Neural progenitor cell (in vitro differentiated cells): ENCODE measurements around the gene GATA5. TPM values are rescaled to one million over a fixed set of nuclear protein-coding genes. Genes with fewer than 3 reads are reported as not detected.

Experiments
- DNase-seq: peaks from one replicate; pipeline ENCODE4 v3.0.0-alpha.2; 2016; ENCODE audit warnings: low spot score
- H2AFZ ChIP-seq: fragments of 200-600 bp; sonication (generic); replicated peaks from 2 replicates; pipeline ENCODE4 v1.6.1; 2016; ENCODE audit warnings: antibody characterized with exemption
- H3F3A ChIP-seq: fragments of 200-600 bp; sonication (generic); 2 replicates; pipeline ENCODE4 v1.6.1; 2016; ENCODE audit warnings: antibody characterized with exemption, low read depth
- H3K27ac ChIP-seq: fragments of 200-600 bp; sonication (generic); 2 replicates; pipeline ENCODE4 v1.5.1; 2016; ENCODE audit warnings: mild to moderate bottlenecking
- H3K27me3 ChIP-seq: fragments of 200-600 bp; sonication (generic); 2 replicates; pipeline ENCODE4 v1.6.1; 2016; ENCODE audit warnings: mild to moderate bottlenecking, moderate library complexity
- H3K36me3 ChIP-seq: fragments of 200-600 bp; sonication (generic); 2 replicates; pipeline ENCODE4 v1.5.1; 2016
- H3K4me1 ChIP-seq: fragments of 200-600 bp; sonication (generic); 2 replicates; pipeline ENCODE4 v1.6.1; 2016; ENCODE audit warnings: mixed run types
- H3K4me2 ChIP-seq: fragments of 200-600 bp; sonication (generic); 2 replicates; pipeline ENCODE4 v1.6.1; 2016
- H3K4me3 ChIP-seq: fragments of 200-600 bp; sonication (generic); 2 replicates; pipeline ENCODE4 v1.5.1; 2016
- H3K79me2 ChIP-seq: fragments of 200-600 bp; sonication (generic); 2 replicates; pipeline ENCODE4 v1.6.1; 2016; ENCODE audit warnings: low read depth
- H3K9ac ChIP-seq: fragments of 200-600 bp; sonication (generic); 2 replicates; pipeline ENCODE4 v1.6.1; 2016
- H3K9me3 ChIP-seq: fragments of 200-600 bp; sonication (generic); 2 replicates; pipeline ENCODE4 v1.5.1; 2016; ENCODE audit warnings: low read depth
- H4K20me1 ChIP-seq: fragments of 200-600 bp; sonication (generic); 2 replicates; pipeline ENCODE4 v1.6.1; 2016; ENCODE audit warnings: low read depth
- H3K27ac Mint-ChIP-seq: 3 replicates; pipeline ENCODE4 v1.8.0; 2021; ENCODE audit warnings: mixed read lengths
- H3K27me3 Mint-ChIP-seq: 2 replicates; pipeline ENCODE4 v1.8.0; 2022; ENCODE audit warnings: low read depth, mild to moderate bottlenecking, inconsistent platforms, moderate library complexity, mixed read lengths; ENCODE audit not compliant: insufficient read depth
- H3K36me3 Mint-ChIP-seq: 3 replicates; pipeline ENCODE4 v1.8.0; 2021; ENCODE audit warnings: mixed read lengths
- H3K4me1 Mint-ChIP-seq: 3 replicates; pipeline ENCODE4 v1.8.0; 2021; ENCODE audit warnings: mixed read lengths
- H3K4me3 Mint-ChIP-seq: 3 replicates; pipeline ENCODE4 v1.8.0; 2021; ENCODE audit warnings: mild to moderate bottlenecking, moderate library complexity, mixed read lengths
- H3K9me3 Mint-ChIP-seq: 3 replicates; pipeline ENCODE4 v1.8.0; 2020; ENCODE audit warnings: mixed read lengths
- CTCF ChIP-seq: fragments of 200-600 bp; sonication (generic); IDR thresholded peaks from 2 replicates; pipeline ENCODE4 v1.5.1; 2017; ENCODE audit warnings: antibody characterized with exemption, mild to moderate bottlenecking
- EZH2 ChIP-seq: fragments of 200-600 bp; sonication (generic); IDR thresholded peaks from 2 replicates; pipeline ENCODE4 v1.6.1; 2017; ENCODE audit warnings: antibody characterized with exemption, mild to moderate bottlenecking, moderate library complexity
- EZH2phosphoT487 ChIP-seq: fragments of 200-600 bp; sonication (generic); IDR thresholded peaks from 2 replicates; pipeline ENCODE4 v1.6.1; 2017; ENCODE audit warnings: antibody characterized with exemption
- total RNA-seq: library from RNA; depleted of rRNA; stranded (reverse); fragments of >200 nt; gene quantifications from 2 replicates; pipeline ENCODE4 v1.2.3, GENCODE V29; 2015; ENCODE audit warnings: low replicate concordance

The GATA5 gene
- total RNA-seq, 1 donor from 2014 or later = not detected

- H3F3A ChIP-seq = peaks cover 8% of the 10 kb centered on the region
- no peak overlapping the region for H3K27ac ChIP-seq
- no peak overlapping the region for H3K4me3 ChIP-seq
- peaks cover 7% of the 10 kb centered on the region for H3K9me3 Mint-ChIP-seq
- no peaks in the 10 kb centered on the region for H3K79me2 ChIP-seq
- H3K36me3 ChIP-seq = no peaks in the 10 kb centered on the region
- TF ChIP-seq CTCF (peak; percentile 76), EZH2phosphoT487 (no peak)
- H3K9ac ChIP-seq = no peak overlapping the region
- peaks cover 5% of the 10 kb centered on the region for H3K4me1 ChIP-seq
- H3K27me3 ChIP-seq = peaks cover 21% of the 10 kb centered on the region
- DNase-seq = peak; percentile 80
- H3K4me3 Mint-ChIP-seq = no peak overlapping the region
- no peaks in the 10 kb centered on the region for H3K9me3 ChIP-seq
- peaks cover 21% of the 10 kb centered on the region for H3K27me3 Mint-ChIP-seq
- H3K36me3 Mint-ChIP-seq = no peaks in the 10 kb centered on the region
- H3K4me2 ChIP-seq = peak overlapping the region; percentile 45
- H4K20me1 ChIP-seq = no peaks in the 10 kb centered on the region
- no peak overlapping the region for H2AFZ ChIP-seq
- peaks cover 17% of the 10 kb centered on the region for H3K4me1 Mint-ChIP-seq
- no peak overlapping the region for H3K27ac Mint-ChIP-seq
These were observed 20.9 kb upstream of the GATA5 start for GRCh38 chr20:62496568-62497218.

GRCh38 chr20:62495749-62496567 lies 20.2 kb upstream of the GATA5 start:
- Mint-ChIP-seq H3K4me3 (no peak overlapping the region), H3K27ac (no peak overlapping the region), H3K9me3 (peaks cover 7% of the 10 kb centered on the region), H3K36me3 (no peaks in the 10 kb centered on the region), H3K27me3 (peaks cover 14% of the 10 kb centered on the region), H3K4me1 (peaks cover 15% of the 10 kb centered on the region)
- peaks cover 21% of the 10 kb centered on the region for H3K27me3 ChIP-seq
- no peaks in the 10 kb centered on the region for H4K20me1 ChIP-seq
- no peak for DNase-seq
- no peak overlapping the region for H3K4me3 ChIP-seq
- H2AFZ ChIP-seq = no peak overlapping the region
- H3F3A ChIP-seq = peaks cover 8% of the 10 kb centered on the region
- no peaks in the 10 kb centered on the region for H3K79me2 ChIP-seq
- H3K9me3 ChIP-seq = no peaks in the 10 kb centered on the region
- no peak overlapping the region for H3K27ac ChIP-seq
- H3K9ac ChIP-seq = no peak overlapping the region
- peak overlapping the region; percentile 45 for H3K4me2 ChIP-seq
- peaks cover 5% of the 10 kb centered on the region for H3K4me1 ChIP-seq
- H3K36me3 ChIP-seq = no peaks in the 10 kb centered on the region
- no peak for TF ChIP-seq EZH2phosphoT487
- TF ChIP-seq CTCF = no peak
- TF ChIP-seq EZH2 = no peak

DNA sequence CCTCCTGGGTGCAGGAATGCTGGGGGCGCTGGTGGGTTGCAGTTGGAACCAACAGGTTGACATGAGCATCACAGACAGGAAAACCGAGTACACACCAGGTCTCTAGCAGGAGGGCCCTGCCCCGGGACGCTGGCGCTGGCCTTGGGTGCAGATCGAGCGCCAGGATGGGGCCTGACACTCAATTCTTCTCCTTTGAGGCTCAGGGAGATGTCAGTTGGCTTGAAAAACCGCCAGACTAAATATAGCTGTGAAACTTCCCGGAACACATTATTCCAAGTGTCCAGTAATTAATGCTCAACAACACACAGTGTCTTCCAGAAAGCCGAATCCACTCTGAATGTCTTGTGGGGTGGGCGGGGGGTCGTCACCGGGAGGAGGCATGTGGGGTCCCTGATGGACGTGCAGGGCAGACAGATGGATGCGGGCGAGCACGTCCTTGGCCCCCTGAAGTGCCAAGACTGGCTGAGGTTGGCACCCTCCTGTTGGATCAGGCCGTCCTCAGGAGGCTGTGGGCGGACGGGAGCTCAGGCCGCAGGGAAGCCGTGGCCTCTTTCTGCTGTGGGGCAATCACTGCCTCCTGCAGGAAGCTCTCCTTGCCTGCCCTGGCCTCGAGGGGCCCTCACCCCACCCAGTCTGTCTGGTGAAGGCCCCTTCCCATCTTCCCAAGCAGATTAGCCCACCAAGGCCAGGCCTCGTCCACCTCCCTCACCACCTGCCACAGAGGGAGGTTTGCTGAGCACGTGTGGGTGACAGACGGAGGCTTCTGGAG lies 19.4 kb upstream of the GATA5 start:
- Mint-ChIP-seq H3K36me3 (no peaks in the 10 kb centered on the region), H3K4me1 (peaks cover 8% of the 10 kb centered on the region), H3K9me3 (peaks cover 2% of the 10 kb centered on the region), H3K27ac (no peak overlapping the region), H3K27me3 (peaks cover 7% of the 10 kb centered on the region), H3K4me3 (no peak overlapping the region)
- Histone ChIP-seq H3K4me3 (no peak overlapping the region), H4K20me1 (no peaks in the 10 kb centered on the region), H3K4me2 (no peak overlapping the region), H3K27me3 (peaks cover 21% of the 10 kb centered on the region), H3K9ac (no peak overlapping the region), H3K9me3 (no peaks in the 10 kb centered on the region), H3K4me1 (peaks cover 5% of the 10 kb centered on the region), H3K79me2 (no peaks in the 10 kb centered on the region), H3K27ac (no peak overlapping the region), H2AFZ (no peak overlapping the region), H3F3A (peaks cover 8% of the 10 kb centered on the region), H3K36me3 (no peaks in the 10 kb centered on the region)
- TF ChIP-seq CTCF = no peak
- no peak for TF ChIP-seq EZH2phosphoT487
- TF ChIP-seq EZH2 = no peak
- no peak for DNase-seq
